Measurements from ENCODE around the gene CABLES2.
"Not testable (repeated sequence)": the region's sequence is repeated elsewhere in the genome, so short reads cannot be mapped to it uniquely, and the experiment has no call there.

GRCh38 chr20:62426059-62426348, 18.9 kb upstream of the CABLES2 start:
- TF ChIP-seq ATF2 (CRISPR knock-in tag; IDR thresholded peaks at IDR 0.05); ZNF407 (IDR thresholded peaks at IDR 0.05; ENCODE audit: low read depth); ZNF830 (CRISPR knock-in tag; IDR thresholded peaks at IDR 0.05); CTCF (IDR thresholded peaks at IDR 0.05 in 2 of 3, conservative IDR thresholded peaks at IDR 0.05 in 1 of 3; ENCODE audit: insufficient read depth in 2 of 3, low read depth in 1 of 3, low read length in 3 of 3); NR3C1 (CRISPR knock-in tag; IDR thresholded peaks at IDR 0.05); EZH2 (IDR thresholded peaks at IDR 0.05; ENCODE audit: borderline replicate concordance, low read depth, low read length); RHOXF2B (CRISPR knock-in tag; conservative IDR thresholded peaks at IDR 0.05); EP400 (IDR thresholded peaks at IDR 0.05); GTF2F1 (IDR thresholded peaks at IDR 0.05; ENCODE audit: low read depth, low read length); KDM5B (IDR thresholded peaks at IDR 0.05; ENCODE audit: insufficient replicate concordance, low read depth, low read length); KDM1A (IDR thresholded peaks at IDR 0.05); POLR2A (conservative IDR thresholded peaks at IDR 0.05); SMARCE1 (IDR thresholded peaks at IDR 0.05): not testable (repeated sequence)

Measured in K562 (cell line).